T follicular helper cell (primary cell): ENCODE measurements around the gene UNC13A.
"Not testable (repeated sequence)": the region's sequence is repeated elsewhere in the genome, so short reads cannot be mapped to it uniquely, and the experiment has no call there.

Experiments
- DNase-seq: peaks from one replicate; pipeline ENCODE4 v3.0.0-alpha.2; 2020; ENCODE audit warnings: low read depth

Gene UNC13A

DNA sequence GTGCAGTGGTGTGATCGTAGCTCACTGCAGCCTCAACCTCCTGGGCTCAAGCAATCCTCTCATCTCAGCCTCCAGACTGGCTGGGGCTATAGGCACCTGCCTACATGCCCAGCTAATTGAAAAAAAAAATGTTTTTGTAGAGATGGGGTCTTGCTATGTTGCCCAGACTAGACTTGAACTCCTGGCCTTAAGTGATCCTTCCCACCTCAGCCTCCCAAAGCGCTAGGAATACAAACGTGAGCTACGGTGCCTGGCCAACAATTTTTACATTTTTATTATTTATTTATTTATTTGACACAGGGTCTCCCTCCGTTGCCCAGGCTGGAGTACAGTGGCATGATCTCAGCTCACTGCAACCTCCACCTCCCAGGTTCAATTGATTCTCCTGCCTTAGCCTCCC is 117.9 kb downstream of the UNC13A start:
- DNase-seq = not testable (repeated sequence)

DNA sequence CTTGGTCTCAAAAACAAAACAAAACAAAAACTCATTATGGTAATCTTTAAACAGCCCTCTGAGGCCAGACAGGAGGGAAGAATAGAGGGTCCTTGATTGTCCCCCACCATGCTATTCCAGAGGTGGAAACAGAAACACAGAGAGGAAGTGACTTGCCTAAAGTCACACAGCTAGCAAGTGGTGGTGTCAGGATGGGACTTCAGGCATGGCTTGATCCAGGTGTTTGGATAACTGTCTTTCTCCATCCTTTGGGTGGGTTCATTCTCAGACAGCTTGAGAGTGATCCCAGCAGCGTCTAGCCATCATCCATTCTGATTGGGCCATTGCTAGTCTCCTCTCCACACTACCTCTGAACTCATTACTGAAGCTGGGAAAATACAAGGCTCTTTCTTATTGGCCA is 120.2 kb downstream of the UNC13A start:
- DNase-seq = no peak

DNA sequence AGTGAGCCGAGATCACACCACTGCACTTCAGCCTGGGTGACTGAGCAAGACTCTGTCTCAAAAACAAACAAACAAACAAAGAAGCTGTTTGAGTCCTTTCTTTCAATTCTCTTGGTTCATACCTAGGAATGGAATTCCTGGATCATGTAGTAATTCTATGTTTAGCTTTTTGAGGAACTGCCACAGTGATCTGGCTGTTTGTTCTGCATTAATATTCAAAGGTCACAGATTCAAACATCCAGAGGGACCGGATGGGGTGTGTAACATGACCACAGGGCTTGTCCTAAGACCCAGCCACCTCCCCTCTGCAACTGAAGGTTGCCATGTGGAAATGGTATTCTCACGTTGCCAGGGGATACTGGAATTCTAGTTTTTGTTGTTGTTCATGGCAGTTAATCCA is 122.5 kb downstream of the UNC13A start:
- no peak for DNase-seq

DNA sequence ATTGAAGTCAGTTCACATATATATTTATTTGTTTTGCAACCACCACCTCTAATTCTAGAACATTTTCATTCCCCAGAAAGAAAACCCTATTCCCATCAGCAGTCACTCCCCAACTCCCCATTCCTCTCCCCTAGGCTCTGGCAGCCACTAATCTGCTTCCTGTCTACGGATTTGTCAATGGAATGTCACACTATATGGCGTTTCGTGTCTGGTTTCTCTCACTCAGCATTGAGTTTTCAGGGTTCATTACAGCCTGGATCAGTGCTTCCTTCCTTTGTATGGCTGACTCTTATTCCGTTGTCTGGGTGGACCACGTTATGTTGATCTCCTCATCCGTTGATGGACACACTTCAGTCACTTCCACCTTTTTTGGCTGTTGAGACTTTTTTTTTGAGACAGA is 123.4 kb downstream of the UNC13A start:
- no peak for DNase-seq

DNA sequence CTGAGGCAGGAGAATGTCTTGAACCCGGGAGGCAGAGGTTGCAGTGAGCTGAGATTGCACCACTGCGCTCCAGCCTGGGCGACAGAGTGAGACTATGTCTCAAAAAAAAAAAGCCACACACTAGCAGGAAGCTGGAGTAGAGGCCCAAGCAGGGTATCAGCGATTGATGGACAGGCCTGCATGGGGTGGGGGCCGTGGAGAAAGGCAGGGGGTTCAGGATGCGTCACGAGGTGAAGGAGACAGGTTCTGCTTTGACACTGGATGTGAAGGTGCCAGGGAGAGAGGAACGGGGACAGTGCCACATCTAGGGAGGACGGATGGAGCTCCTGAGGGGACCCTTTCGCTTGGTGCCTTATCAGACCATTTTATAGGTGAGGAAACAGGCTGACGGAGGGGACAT is 125.6 kb downstream of the UNC13A start:
- no peak for DNase-seq

DNA sequence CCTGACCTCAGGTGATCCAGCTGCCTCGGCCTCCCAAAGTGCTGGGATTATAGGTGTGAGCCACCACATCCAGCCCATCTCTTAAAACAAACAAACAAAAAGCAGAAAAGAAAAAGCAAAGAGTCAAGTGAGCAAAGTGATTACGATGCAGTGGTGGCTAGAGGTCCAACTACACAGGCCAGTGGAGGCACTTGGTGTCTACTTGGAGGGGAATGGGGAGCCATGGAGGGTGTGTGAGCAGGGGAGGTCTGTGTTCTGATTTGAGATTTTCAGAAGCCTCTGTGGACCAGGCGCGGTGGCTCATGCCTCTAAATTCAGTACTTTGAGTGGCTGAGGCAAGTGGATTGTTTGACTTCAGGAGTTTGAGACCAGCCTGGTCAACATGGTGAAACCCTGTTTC is 126.1 kb downstream of the UNC13A start:
- no peak for DNase-seq

DNA sequence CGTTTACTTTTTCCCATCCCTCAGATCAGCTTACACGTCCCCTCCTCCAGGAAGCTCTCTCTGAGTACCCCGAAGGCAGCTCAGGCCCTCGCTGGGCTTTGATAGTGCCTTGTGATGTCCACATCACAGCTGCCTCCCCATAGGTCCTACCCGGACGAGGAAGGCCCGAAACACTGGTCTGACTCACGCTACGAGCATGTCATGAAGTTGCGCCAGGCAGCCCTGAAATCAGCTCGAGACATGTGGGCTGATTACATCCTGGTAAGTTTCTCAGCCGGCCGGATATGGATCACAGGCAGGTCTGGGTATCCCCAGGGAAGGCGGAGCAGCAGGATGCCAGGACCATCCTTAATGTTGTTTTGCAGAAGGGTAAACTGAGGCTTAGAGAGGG is 128.0 kb downstream of the UNC13A start:
- DNase-seq = no peak

DNA sequence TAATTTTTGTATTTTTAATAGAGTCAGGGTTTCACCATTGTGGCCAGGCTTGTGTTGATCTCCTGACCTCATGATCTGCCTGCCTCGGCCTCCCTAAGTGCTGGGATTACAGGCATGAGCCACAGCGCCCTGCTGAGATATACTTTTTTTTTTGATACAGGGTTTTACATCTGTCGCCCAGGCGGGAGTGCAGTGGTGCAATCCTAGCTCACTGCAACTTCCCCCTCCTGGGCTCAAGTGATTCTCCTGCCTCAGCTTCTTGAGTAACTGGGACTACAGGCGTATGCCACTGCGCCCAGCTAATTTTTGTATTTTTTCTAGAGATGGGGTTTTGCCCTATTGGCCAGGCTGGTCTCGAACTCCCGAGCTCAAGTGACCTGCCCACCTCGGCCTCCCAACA is 130.7 kb downstream of the UNC13A start:
- DNase-seq = no peak

DNA sequence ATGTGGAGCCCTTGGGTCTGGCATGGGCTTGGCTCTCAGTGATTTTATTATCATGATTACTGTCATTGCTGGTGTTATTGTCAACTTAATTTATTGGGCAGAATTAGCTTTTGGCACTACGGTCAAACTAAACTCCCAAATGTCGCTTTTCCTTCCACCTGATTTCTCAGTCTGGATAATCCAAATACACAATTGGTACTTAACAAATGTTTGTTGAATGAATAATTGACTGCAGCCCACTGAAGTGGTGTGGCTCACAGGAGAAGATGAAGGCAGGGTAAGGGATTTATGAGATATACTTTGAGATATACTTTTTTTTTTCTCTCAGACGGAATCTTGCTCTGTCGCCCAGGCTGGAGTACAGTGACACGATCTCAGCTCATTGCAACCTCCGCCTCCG is 131.2 kb downstream of the UNC13A start:
- DNase-seq = no peak

DNA sequence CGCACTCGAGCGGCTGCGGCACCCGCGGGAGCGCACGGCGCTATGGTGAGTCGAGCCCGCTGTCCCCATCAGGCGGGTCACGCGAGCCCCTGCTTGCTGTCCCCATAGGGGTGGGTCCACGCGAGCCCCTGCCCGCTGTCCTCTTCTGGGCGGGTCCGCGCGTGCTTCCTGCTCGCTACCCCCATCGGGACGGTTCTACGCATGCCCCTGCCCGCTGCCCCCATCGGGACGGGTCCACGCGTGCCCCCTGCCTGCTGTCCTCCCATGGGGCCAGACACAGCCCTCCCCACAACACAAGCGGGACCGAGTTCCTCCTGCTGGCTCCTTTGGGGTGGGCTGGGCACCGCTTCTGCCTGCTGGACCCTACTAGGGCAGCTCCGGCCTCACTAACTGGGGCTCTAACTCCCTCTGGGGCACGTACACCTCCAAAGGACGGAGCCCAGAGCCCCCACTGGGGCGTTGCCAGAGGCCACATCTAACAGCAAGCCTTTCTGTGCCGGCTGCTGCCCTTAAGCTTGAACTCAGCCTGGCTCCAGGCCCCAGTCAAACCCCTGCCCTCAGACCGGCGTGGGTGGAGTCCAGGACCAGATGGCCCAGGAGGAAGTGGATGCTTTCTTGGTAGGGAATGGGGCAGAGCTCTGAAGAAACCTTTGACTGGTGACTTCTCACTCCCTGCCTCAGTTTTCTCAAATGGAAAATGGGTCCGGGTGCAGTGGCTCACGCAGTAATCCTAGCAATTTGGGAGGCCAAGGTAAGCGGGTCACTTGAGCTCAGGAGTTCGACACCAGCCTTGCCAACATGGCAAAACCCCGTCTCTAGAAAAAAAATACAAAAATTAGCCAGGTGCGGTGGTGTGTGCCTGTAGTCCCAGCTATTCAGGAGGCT is 132.0 kb downstream of the UNC13A start:
- no peak for DNase-seq

DNA sequence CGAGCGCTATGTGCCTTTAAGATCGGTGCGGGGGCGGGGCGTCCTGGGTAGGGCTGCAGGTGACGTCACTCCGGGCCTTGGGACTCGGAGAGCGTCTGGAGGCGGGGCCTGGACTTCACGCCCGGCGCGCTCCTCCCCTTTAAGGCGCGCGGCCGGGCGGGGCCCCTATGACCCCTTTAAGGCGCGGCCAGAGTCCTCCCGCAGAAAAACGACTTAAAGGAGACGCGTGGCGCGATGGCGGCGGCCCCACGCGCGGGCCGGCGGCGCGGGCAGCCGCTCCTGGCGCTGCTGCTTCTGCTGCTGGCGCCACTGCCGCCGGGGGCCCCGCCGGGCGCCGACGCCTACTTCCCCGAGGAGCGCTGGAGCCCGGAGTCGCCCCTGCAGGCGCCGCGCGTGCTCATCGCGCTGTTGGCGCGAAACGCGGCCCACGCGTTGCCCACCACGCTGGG is 132.7 kb downstream of the UNC13A start, which contains the start of gene COLGALT1:
Gene COLGALT1 (plus strand): TSS at position 170 of the 449 bp plus-strand sequence. CDS start 65 bp downstream, at position 235.
- peak; percentile 97 for DNase-seq

DNA sequence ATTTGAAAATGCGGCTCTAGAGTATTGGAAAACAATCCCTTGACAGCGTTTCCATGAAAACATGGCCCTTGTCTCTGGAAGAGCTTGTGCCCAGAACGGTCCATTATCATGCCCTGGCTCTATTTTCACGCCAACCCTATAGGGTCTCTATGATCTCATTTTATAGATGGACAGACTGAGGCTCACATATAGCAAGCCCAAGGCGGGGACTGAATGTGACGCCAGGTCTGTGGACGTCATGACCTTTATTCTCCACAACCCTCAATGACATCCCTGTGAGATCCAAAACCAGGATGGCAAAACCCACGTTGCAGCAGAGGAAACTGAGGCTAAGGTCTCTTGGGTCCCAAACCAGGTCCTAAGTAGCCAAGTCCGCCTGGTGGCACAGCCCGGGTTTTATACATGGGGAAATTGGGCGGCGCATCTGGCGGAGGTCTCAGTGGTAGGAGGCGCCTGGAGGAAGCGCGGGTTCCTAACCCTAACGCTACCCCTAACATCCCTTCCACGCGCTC is 133.1 kb downstream of the UNC13A start:
- DNase-seq = no peak

DNA sequence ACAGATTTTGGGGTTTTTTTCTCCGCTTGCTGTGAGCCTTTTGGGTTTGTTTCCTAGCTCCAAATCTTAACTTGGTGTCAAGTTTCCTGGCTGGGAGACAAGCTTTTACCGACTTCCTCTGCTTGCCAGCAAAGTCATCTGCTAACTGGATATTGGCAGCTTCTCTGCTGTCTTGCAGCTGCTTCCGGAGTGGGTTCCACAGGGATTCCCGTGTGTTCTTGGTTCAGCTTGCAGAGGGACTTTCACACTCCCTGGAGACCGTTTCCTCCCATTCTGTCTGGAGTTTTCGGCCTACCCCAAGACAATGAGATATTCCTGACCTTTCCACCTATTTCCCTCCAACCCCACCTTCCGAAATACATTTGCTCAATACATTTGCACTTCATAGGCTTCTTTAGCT is 134.9 kb downstream of the UNC13A start:
- no peak for DNase-seq

DNA sequence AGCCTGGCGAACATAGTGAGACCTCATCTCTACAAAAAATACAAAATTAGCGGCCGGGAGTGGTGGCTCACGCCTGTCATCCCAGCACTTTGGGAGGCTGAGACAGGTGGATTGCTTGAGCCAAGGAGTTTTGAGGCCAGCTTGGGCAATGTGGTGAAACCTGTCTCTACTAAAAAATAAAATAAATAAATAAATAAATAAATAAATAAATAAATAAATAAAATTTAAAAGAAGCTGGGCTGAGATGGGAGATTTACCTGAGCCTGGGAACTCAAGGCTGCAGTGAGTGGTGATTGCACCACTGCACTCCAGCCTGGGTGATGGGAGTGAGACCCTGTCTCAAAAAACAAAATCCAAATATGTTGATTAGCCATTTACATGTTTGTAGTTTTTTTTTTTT is 135.4 kb downstream of the UNC13A start:
- not testable (repeated sequence) for DNase-seq
